GM12892 (cell line): Measurements from ENCODE around the gene NLRP11.

ENCODE experiments used
- POLR2A ChIP-seq: IDR thresholded peaks from 2 replicates; pipeline ENCODE4 v1.6.1; 2011; ENCODE audit warnings: low read depth, low read length, control low read depth
- POLR2AphosphoS5 ChIP-seq: IDR thresholded peaks from 2 replicates; pipeline ENCODE4 v1.6.1; 2011; ENCODE audit warnings: low read depth, low read length, control low read depth
- TAF1 ChIP-seq: IDR thresholded peaks from 2 replicates; pipeline ENCODE4 v1.6.1; 2011; ENCODE audit warnings: low read depth, mild to moderate bottlenecking, control low read depth, low read length, borderline replicate concordance

- no peak for TF ChIP-seq POLR2AphosphoS5
- no peak for TF ChIP-seq POLR2A
- no peak for TF ChIP-seq TAF1
Measured at GRCh38 chr19:55778331-55778730, 53.5 kb downstream of the NLRP11 start.
